Measurements from ENCODE around the gene MXD4.

The MXD4 gene, protein sequence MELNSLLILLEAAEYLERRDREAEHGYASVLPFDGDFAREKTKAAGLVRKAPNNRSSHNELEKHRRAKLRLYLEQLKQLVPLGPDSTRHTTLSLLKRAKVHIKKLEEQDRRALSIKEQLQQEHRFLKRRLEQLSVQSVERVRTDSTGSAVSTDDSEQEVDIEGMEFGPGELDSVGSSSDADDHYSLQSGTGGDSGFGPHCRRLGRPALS

GRCh38 chr4:2261853-2262144 lies at the start of gene MXD4:
MXD4 (minus strand) TSS chr4:2262109; CDS start chr4:2261980, 129 bp downstream.
- peaks cover 14 to 26% of the 10 kb centered on the region in 2 experiments for H3K4me1 ChIP-seq (ENCODE audit: control insufficient read depth in 1 of 2, insufficient read depth in 1 of 2, low read depth in 1 of 2, low read length in 1 of 2)
- peak within 1 kb of the TSS; percentile 96 for H3K27ac ChIP-seq
- H3K27me3 ChIP-seq: no peaks in the 10 kb centered on the region
- H3K36me3 ChIP-seq: peaks cover 20% of the 10 kb centered on the region
- no peaks in the 10 kb centered on the region for H3K9me3 ChIP-seq
- no peak for TF ChIP-seq CTCF (IDR thresholded peaks at IDR 0.05)
- H3K4me3 ChIP-seq (ENCODE audit: low read depth in 1 of 2, low read length in 1 of 2): peak within 1 kb of the TSS; percentile 74 to 94

GRCh38 chr4:2306773-2307410 lies 45.0 kb upstream of the MXD4 start:
- no peaks in the 10 kb centered on the region for H3K4me1 ChIP-seq (ENCODE audit: control insufficient read depth in 1 of 2, insufficient read depth in 1 of 2, low read depth in 1 of 2, low read length in 1 of 2)
- H3K36me3 ChIP-seq: no peaks in the 10 kb centered on the region
- H3K9me3 ChIP-seq: no peaks in the 10 kb centered on the region
- H3K27ac ChIP-seq: no peak overlapping the region
- H3K27me3 ChIP-seq: no peaks in the 10 kb centered on the region
- H3K4me3 ChIP-seq (ENCODE audit: low read depth in 1 of 2, low read length in 1 of 2): no peak overlapping the region
- no peak for TF ChIP-seq CTCF (IDR thresholded peaks at IDR 0.05)

- Histone ChIP-seq H3K27me3 (no peaks in the 10 kb centered on the region), H3K36me3 (no peaks in the 10 kb centered on the region), H3K4me3 (ENCODE audit: low read depth in 1 of 2, low read length in 1 of 2) (no peak overlapping the region), H3K9me3 (no peaks in the 10 kb centered on the region), H3K4me1 (ENCODE audit: control insufficient read depth in 1 of 2, insufficient read depth in 1 of 2, low read depth in 1 of 2, low read length in 1 of 2) (no peaks in the 10 kb centered on the region), H3K27ac (no peak overlapping the region)
- no peak for TF ChIP-seq CTCF (IDR thresholded peaks at IDR 0.05)
Measured at GRCh38 chr4:2305766-2306501, 44.0 kb upstream of the MXD4 start.

DNA sequence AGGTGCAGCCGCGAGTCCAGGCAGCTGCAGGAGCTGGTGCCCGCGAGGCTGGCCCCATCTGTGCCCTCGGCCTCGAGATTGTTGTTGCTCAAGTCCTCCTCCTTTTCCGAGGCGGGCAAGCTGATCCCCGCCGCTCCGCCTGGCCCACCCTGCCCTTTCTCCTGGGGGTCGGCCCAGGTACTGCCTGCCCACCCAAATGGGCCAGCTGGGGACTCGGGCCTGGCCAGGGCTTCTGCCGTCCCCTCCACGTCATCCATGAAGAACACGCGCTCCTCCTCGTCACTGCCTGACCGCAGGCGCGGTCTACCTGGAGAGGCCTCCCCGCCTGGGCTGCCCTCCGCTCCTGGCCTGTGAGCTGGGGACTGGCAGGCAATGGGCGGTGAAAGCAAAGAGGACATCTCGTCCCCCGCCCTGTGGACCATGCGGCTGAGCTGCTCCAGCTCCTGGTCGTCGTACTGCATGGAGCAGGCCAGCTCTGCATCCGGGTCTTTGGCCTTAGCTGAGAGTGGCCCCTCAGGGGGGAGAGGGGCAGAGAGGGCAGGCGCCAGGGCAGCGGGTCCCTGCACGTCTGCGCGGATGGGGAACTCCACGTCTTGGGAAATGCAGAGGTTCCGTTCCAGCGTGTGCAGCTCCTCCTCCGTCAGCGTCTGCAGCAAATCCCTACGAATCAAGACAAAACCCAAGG lies 43.1 kb upstream of the MXD4 start:
- TF ChIP-seq CTCF (IDR thresholded peaks at IDR 0.05): no peak
- Histone ChIP-seq H3K4me1 (ENCODE audit: control insufficient read depth in 1 of 2, insufficient read depth in 1 of 2, low read depth in 1 of 2, low read length in 1 of 2) (no peaks in the 10 kb centered on the region), H3K9me3 (no peaks in the 10 kb centered on the region), H3K4me3 (ENCODE audit: low read depth in 1 of 2, low read length in 1 of 2) (no peak overlapping the region), H3K36me3 (no peaks in the 10 kb centered on the region), H3K27ac (no peak overlapping the region), H3K27me3 (no peaks in the 10 kb centered on the region)

- Histone ChIP-seq H3K4me3 (ENCODE audit: low read depth in 1 of 2, low read length in 1 of 2) (no peak overlapping the region), H3K27me3 (no peaks in the 10 kb centered on the region), H3K4me1 (ENCODE audit: control insufficient read depth in 1 of 2, insufficient read depth in 1 of 2, low read depth in 1 of 2, low read length in 1 of 2) (no peaks in the 10 kb centered on the region), H3K27ac (no peak overlapping the region), H3K36me3 (no peaks in the 10 kb centered on the region), H3K9me3 (no peaks in the 10 kb centered on the region)
- TF ChIP-seq CTCF (IDR thresholded peaks at IDR 0.05): no peak
Measured at GRCh38 chr4:2304321-2304876, 42.5 kb upstream of the MXD4 start.

Measured in neutrophil (primary cell).